Transverse colon (tissue), 4 donors: Measurements from ENCODE around the gene MYRIP. TPM values are rescaled to one million over a fixed set of nuclear protein-coding genes. Genes with fewer than 3 reads are reported as not detected.

Experiments
- DNase-seq: peaks from one replicate; pipeline ENCODE4 v3.0.0-alpha.2; 2019
- H3K27ac ChIP-seq, 4 donors: fragments of 200-600 bp; sonication (generic); 2 replicates each; pipeline ENCODE4 v1.5.1; 2016 to 2018; ENCODE audit warnings: inconsistent platforms in 4 of 4
- H3K27me3 ChIP-seq: fragments of 200-600 bp; sonication (generic); 2 replicates; pipeline ENCODE4 v1.5.1; 2017; ENCODE audit warnings: inconsistent platforms
- H3K36me3 ChIP-seq, 4 donors: fragments of 200-600 bp; sonication (generic); 2 replicates each; pipeline ENCODE4 v1.5.1; 2017 to 2019; ENCODE audit warnings: inconsistent platforms in 4 of 4
- H3K4me1 ChIP-seq, 4 donors: fragments of 200-600 bp; sonication (generic); 2 replicates each; pipeline ENCODE4 v1.5.1; 2017 to 2020; ENCODE audit warnings: inconsistent platforms in 4 of 4
- H3K4me3 ChIP-seq, 4 donors: fragments of 200-600 bp; sonication (generic); 1 replicate in 1 of 4; 2 replicates in 3 of 4; pipeline versions ENCODE4 v1.5.1 to v1.6.1; 2017 to 2019; ENCODE audit warnings: inconsistent platforms in 4 of 4
- H3K9me3 ChIP-seq, 2 donors: fragments of 200-600 bp; sonication (generic); 2 replicates each; pipeline ENCODE4 v1.5.1; 2017 to 2019; ENCODE audit warnings: inconsistent platforms in 2 of 2
- CTCF ChIP-seq, 5 experiments: fragments of 200-600 bp in 3 of 5; fragments of 450-650 bp in 2 of 5; sonication (generic) in 3 of 5; IDR thresholded peaks; 1 replicate in 2 of 5; 2 replicates in 3 of 5; pipeline ENCODE4 v1.5.1; 2016 to 2017; ENCODE audit warnings: antibody characterized with exemption in 5 of 5, inconsistent platforms in 3 of 5, mild to moderate bottlenecking in 2 of 5, moderate library complexity in 1 of 5
- EP300 ChIP-seq: sonication (generic); formaldehyde crosslinking; IDR thresholded peaks from one replicate; pipeline ENCODE4 v1.6.1; 2017; ENCODE audit warnings: antibody characterized with exemption, low read depth
- POLR2A ChIP-seq: fragments of 450-650 bp; IDR thresholded peaks from one replicate; pipeline ENCODE4 v1.6.1; 2016; ENCODE audit warnings: antibody characterized with exemption, mild to moderate bottlenecking, moderate library complexity
- POLR2AphosphoS5 ChIP-seq, 3 donors: sonication (generic); formaldehyde crosslinking; IDR thresholded peaks; one replicate each; pipeline ENCODE4 v1.6.1; 2016; ENCODE audit warnings: antibody characterized with exemption in 3 of 3
- WGBS, 2 donors: methylation state at CpG; one replicate each; pipeline ENCODE4 v1.1.5; 2018; ENCODE audit warnings: low coverage in 1 of 2; 5-methylcytosine and 5-hydroxymethylcytosine counted together
- in situ Hi-C, 4 donors: fragments of 200-750 bp; cut with MboI; loops; one replicate each; pipeline versions ENCODE4 v1.15.0 to v1.15.1; 2017; ENCODE audit warnings: low sequenced_read_pairs in 3 of 4, low pct_ligation_motif_present in 1 of 4, low pct_unique_long_range_greater_than_20kb in 1 of 4
- intact Hi-C: fragments of 100-400 bp; cut with DNase I; formaldehyde crosslinking; loops from one replicate; pipeline ENCODE4 v1.15.1; 2023; ENCODE audit warnings: low total_unique reads
- total RNA-seq, 4 donors: library from RNA; depleted of rRNA; stranded (reverse); fragments of >200 nt; gene quantifications; one replicate each; pipeline ENCODE4 v1.1.0, GENCODE V29; 2016

MYRIP gene
- total RNA-seq, 4 donors from 2014 or later, result 2.6 to 19.7 (median 5.4) TPM

GRCh38 chr3:40190056-40190455 is 380.6 kb downstream of the MYRIP start:
- Histone ChIP-seq H3K27ac (no peak overlapping the region), H3K4me3 (no peak overlapping the region), H3K4me1 (no peaks in the 10 kb centered on the region), H3K9me3 (no peaks in the 10 kb centered on the region), H3K36me3 (no peaks in the 10 kb centered on the region), H3K27me3 (no peaks in the 10 kb centered on the region)
- WGBS, 2 donors, result 84% methylated on average over 13 of the region's 13 CpGs; no CpG with 5 or more reads in 1 of the 2 donors
- in situ Hi-C loops (loop anchor here (5.0 to 25.0 kb wide), 3 partner anchors 127 to 478 kb away; no protein-coding TSS in a partner anchor), intact Hi-C loops (loop anchor here (5.0 kb wide), 1 partner anchor 127 kb away; no protein-coding TSS in a partner anchor)
- TF ChIP-seq CTCF (IDR thresholded peaks at IDR 0.05) (no peak), POLR2A (no peak), POLR2AphosphoS5 (IDR thresholded peaks at IDR 0.05) (no peak), EP300 (no peak)
- no peak for DNase-seq

- intact Hi-C loops (loop anchor here (5.0 kb wide), 1 partner anchor 126 kb away; no protein-coding TSS in a partner anchor), in situ Hi-C loops (loop anchor here (5.0 to 25.0 kb wide), 3 partner anchors 126 to 479 kb away; no protein-coding TSS in a partner anchor)
- DNase-seq, result no peak
- no peaks in the 10 kb centered on the region for H3K4me1 ChIP-seq
- no peaks in the 10 kb centered on the region for H3K9me3 ChIP-seq
- H3K27me3 ChIP-seq, result no peaks in the 10 kb centered on the region
- no peak overlapping the region for H3K27ac ChIP-seq
- no peaks in the 10 kb centered on the region for H3K36me3 ChIP-seq
- WGBS, 2 donors, result 95% methylated on average over 1 of the region's 1 CpG; no CpG with 5 or more reads in 1 of the 2 donors
- H3K4me3 ChIP-seq, result no peak overlapping the region
- TF ChIP-seq CTCF (IDR thresholded peaks at IDR 0.05) (no peak), POLR2A (no peak), POLR2AphosphoS5 (IDR thresholded peaks at IDR 0.05) (no peak), EP300 (no peak)
Observed at GRCh38 chr3:40191251-40191650, 381.8 kb downstream of the MYRIP start.

DNA sequence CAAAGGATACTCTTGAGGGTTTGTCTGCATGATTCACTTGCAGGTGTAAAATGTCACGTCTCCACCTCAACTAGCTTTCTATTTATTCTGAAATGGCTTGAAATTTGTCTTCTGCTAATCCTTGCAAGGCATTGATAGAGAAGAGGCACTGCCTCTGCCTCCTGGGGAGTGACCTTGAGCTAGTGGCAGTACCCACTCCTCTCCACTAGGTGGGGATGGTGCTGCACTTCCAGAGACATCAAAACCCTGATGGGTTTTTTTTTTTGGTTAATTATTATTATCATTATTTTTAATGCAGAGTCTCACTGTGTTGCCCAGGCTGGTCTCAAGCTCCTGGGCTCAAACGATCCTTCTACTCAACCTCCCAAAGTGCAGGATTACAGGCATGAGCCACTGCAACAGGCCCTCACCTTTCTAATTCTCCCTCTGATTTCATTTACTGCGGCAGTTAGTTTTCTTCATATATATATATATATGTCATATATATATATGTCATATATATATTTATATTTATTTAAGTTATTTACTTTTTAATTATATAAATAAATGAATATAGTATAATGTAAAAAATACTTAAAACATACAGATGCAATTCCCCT is 382.5 kb downstream of the MYRIP start:
- Histone ChIP-seq H3K27me3 (no peaks in the 10 kb centered on the region), H3K36me3 (no peaks in the 10 kb centered on the region), H3K27ac (no peak overlapping the region), H3K4me3 (no peak overlapping the region), H3K4me1 (no peaks in the 10 kb centered on the region), H3K9me3 (no peaks in the 10 kb centered on the region)
- 36 to 39% methylated on average over 3 of the region's 3 CpGs for WGBS, 2 donors
- intact Hi-C loops (loop anchor here (5.0 kb wide), 1 partner anchor 125 kb away; no protein-coding TSS in a partner anchor), in situ Hi-C loops (loop anchor here (5.0 to 25.0 kb wide), 3 partner anchors 125 to 480 kb away; no protein-coding TSS in a partner anchor)
- peak; percentile 83 to 96 (median 89) for TF ChIP-seq CTCF (IDR thresholded peaks at IDR 0.05)
- TF ChIP-seq EP300, result no peak
- peak; percentile 57 for DNase-seq

DNA sequence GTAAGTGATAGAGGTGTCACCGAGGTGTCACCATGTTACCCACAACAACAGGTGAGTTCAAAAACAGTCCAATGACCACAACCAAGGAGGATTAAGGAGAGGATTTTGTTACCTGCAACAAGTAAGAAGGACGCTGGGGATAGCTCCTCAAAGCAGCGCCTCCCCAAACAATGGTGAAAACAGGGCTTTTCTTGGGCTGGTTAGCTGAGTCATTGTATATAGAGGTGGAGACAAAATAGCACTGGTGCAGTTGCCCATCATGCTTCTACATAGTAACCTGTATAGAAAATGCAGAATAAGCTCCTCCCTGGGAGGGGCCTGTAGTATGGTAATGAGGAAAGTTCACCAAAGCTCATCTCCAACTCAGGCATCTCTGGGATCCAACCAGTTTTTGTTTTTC is 383.2 kb downstream of the MYRIP start:
- no peaks in the 10 kb centered on the region for H3K4me1 ChIP-seq
- no peaks in the 10 kb centered on the region for H3K27me3 ChIP-seq
- H3K9me3 ChIP-seq, result no peaks in the 10 kb centered on the region
- 80 to 81% methylated on average over 2 to 3 of the region's 3 CpGs for WGBS, 2 donors
- in situ Hi-C loops (loop anchor here (5.0 to 25.0 kb wide), 3 partner anchors 125 to 480 kb away; no protein-coding TSS in a partner anchor), intact Hi-C loops (loop anchor here (5.0 kb wide), 1 partner anchor 125 kb away; no protein-coding TSS in a partner anchor)
- no peak overlapping the region for H3K4me3 ChIP-seq
- H3K36me3 ChIP-seq, result no peaks in the 10 kb centered on the region
- TF ChIP-seq POLR2A (no peak), EP300 (no peak), POLR2AphosphoS5 (IDR thresholded peaks at IDR 0.05) (no peak), CTCF (IDR thresholded peaks at IDR 0.05) (no peak)
- no peak for DNase-seq
- H3K27ac ChIP-seq, result no peak overlapping the region
